Stimulated activated CD8-positive, alpha-beta memory T cell treated with anti-CD3 and anti-CD28 coated beads, Interleukin-4, amount 100 ng/mL, for 4 hours (primary cell): ENCODE data around the gene RNPEPL1.
"Not testable (repeated sequence)": the region's sequence is repeated elsewhere in the genome, so short reads cannot be mapped to it uniquely, and the experiment has no call there.

Source experiments
- DNase-seq, 2 donors: peaks; one replicate each; pipeline ENCODE4 v3.0.0-alpha.2; 2020; ENCODE audit warnings: low read depth in 2 of 2, low spot score in 1 of 2

The RNPEPL1 gene

DNA sequence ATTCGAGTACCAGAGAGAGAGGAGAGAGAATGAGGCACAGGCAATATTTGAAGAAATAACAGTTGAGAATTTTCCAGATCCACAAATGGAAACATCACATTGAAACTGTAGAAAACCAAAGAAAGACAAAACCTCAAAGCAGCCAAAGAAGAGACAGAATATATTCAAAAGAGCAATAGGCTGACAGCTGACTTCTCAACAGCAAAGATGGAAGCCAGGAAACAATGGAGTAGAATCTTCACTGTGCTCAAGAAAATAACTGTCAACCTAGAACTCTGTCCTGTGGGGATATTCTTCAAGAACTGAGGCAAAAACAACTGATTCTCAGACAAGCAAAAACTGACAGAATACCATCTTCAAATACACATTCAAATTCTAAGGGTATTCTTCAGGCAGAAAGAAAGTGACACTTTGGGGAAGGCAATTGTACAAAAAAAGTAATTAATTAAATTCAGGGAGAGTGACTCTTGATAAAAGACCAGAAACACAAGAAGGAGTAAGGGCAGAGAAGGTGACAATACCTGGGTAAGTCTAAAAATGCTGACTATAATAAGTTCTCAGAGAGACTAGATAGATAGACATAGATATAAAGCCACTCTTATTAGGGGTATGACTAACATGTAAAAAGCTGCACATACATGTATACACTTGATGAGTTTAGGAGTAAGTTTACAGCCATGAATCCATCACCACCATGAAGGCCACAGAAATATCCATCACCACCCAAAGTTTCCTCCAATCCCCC, 36.1 kb upstream of the RNPEPL1 start:
- no peak for DNase-seq

DNA sequence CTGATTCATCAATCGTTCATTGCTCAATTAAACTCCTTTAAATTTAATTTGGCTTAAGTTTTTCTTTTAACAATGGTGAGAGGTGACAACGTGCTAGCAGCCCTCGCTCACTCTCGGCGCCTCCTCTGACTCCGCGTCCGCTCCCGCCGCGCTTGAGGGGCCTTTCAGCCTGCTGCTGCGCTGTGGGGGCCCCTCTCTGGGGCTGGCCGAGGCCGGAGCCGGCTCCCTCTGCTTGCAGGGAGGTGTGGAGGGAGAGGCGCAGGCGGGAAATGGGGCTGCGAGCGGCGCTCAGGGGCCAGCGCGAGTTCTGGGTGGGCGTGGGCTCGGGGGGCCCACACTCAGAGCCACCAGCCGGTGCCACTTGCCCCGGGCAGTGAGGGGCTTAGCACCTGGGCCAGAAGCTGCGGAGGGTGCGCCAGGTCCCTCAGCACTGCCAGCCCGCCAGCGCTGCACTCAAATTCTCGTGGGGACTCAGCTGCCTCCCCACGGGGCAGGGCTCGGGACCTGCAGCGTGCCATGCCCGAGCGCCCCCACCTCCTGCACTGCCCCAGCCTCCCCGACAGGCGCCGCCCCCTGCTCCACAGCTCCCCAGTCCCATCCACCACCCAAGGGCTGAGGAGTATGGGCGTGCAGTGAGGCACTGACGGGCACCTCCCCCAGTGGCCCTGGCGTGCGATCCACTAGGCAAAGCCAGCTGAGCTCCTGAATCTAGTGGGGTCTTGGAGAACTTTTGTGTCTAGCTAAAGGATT, 30.1 kb upstream of the RNPEPL1 start:
- no peak for DNase-seq

GRCh38 chr2:240539101-240539500, 29.2 kb upstream of the RNPEPL1 start:
- DNase-seq: not testable (repeated sequence)

DNA sequence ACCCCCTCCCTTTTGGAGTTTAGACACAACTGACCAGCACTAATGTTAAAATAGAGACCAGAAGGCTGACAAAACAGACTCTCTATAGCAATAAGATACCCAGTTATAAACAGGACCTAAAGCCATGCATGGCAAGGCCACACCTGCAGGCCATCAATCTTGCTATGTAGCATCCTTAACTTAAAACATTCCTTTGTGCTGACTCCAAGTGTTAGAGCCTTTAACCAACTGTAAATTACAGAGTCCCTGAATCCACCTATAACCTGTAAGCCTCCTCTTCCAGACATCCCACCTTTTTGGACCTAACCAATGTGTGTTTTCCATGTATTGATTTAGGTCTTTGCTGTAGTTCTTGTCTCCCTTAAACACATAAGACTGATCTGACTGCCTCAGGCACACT, 28.4 kb upstream of the RNPEPL1 start:
- no peak for DNase-seq

GRCh38 chr2:240551288-240551687, 17.0 kb upstream of the RNPEPL1 start:
- DNase-seq: no peak

GRCh38 chr2:240551811-240552210, 16.5 kb upstream of the RNPEPL1 start:
- no peak for DNase-seq

- no peak for DNase-seq
Observed at GRCh38 chr2:240553956-240554480, 14.3 kb upstream of the RNPEPL1 start.

DNA sequence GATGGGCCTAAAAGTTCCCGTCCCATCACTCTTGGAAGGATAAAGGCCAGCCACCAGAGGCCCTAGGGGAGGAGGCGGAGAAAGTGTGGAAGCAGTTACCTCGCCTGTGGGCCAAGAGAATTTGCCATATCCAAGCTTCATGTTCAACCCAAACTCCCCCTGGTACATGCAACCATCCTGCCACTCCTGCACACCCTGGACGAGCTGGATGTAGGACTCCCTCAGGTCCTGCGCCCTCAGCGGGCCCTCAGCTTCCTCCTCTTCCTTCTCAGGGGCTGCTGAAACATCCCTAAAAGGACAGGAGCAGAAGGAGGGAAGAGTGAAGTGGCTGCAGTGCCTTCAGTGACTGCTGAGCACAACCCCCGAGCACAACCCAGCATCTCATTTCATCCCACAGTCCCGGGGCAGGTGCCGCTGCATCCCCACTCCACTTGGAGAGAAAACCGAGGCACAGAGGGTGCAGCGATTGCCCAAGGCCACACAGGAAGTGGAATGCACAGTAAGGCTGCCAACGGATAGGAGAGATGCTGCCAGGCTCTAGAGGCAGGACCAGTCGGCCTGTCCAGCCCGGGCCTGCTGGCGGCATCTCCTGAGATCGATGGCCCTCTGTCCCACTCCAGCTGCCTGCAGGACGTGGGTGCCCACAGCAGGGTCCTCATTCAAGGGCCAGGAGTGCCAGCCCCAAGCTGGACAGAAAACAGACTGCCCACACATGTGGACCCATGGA, 13.4 kb upstream of the RNPEPL1 start:
- no peak for DNase-seq

DNA sequence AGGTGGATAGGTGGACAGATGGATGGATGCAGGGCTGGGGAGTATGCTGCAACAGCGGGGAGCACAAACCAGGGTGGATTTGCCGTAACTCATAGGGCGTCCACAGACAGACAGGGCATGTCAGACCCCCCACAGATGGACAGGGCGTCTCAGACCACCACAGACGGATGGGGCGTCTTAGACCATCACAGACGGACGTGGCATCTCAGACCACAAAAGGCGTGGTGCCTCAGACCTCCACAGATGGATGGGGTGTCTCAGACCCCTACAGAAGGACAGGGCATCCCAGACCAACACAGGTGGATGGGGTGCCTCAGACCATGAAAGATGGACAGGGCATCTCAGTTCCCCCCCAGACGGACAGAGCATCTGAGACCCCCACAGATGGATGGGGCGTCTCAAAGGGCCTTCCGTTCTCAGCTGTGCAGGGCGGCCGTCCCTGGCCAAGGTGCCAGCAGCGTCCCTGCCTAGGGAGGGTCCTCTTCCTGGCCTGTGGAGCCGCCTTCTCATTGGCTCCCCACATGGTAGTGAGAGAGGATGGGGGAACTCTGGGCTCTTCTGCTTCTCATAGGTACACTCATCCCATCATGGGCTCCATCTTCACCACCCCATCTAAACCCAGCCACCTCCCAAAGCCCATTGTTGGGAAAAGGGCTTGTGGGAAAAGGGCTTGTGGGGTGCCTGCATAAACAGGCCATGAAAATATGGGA, 12.6 kb upstream of the RNPEPL1 start:
- DNase-seq: no peak

DNA sequence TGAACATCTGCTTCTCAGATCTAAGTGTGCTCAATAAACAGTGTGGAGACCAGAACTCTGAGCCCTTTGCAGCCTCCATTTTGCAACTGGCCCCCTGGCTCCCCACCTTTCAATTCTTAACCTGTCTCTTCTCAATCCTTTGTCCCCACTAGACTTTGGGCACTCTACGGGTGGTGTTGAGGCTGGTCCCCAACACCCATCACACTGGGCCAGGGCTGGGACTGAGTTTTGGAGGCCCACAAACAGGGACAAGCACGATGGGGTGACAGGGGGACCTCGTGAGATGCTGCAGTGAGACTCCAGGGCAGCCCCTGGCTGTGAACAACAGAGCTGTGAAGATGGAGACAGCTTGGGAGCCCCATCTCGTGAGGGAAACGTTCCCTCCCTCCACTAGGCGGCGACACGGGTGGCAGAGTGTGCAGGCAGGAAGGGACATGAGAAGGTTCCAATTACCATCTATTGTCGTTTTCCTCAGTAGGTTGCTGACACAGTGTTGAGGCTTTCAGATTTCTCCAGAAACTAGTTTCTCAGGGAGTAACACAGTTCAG, 11.7 kb upstream of the RNPEPL1 start:
- DNase-seq: no peak

GRCh38 chr2:240557101-240557751, 11.1 kb upstream of the RNPEPL1 start:
- DNase-seq: no peak

GRCh38 chr2:240557808-240558207, 10.5 kb upstream of the RNPEPL1 start, which contains the start of gene ANKMY1:
ANKMY1 (minus strand) TSS chr2:240557988; CDS start chr2:240557335, 653 bp downstream.
- DNase-seq: peak in 1 of 2 donors; percentile 57

- no peak for DNase-seq
Observed at GRCh38 chr2:240558236-240558761, 10.0 kb upstream of the RNPEPL1 start.

DNA sequence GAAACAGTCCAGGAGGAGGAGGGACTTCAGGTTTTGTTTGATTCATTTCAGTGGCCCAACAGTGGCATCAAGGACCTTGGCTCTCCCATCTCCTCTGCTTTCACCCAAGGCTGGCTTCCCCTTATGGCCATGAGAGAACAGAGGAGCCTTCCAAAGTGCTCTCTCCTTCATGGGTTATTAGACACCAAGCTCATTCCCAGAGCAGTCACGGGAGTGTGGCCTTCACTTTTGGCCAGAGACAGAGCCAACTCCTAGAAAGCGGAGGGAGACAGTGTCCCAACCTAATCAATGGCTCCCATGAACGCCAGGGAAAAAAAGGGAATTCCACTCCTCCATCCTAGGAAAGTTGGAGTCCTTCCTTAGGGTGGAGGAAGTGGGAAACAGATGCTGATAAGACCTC, 9.0 kb upstream of the RNPEPL1 start:
- DNase-seq: no peak

- DNase-seq: peak; percentile 73 to 81
Observed at GRCh38 chr2:240560084-240560479, 8.2 kb upstream of the RNPEPL1 start, which contains the start of gene DUSP28. DUSP28 (plus strand) TSS chr2:240560357; CDS start chr2:240560685, 328 bp downstream.

- DNase-seq: peak; percentile 99 to 100
Observed at GRCh38 chr2:240560480-240561324, 7.6 kb upstream of the RNPEPL1 start.

- DNase-seq: no peak
Observed at GRCh38 chr2:240561325-240561971, 6.8 kb upstream of the RNPEPL1 start.

- not testable (repeated sequence) for DNase-seq
Observed at GRCh38 chr2:240563231-240563630, 5.1 kb upstream of the RNPEPL1 start.
